ENCODE data around the gene SACS.

DNA sequence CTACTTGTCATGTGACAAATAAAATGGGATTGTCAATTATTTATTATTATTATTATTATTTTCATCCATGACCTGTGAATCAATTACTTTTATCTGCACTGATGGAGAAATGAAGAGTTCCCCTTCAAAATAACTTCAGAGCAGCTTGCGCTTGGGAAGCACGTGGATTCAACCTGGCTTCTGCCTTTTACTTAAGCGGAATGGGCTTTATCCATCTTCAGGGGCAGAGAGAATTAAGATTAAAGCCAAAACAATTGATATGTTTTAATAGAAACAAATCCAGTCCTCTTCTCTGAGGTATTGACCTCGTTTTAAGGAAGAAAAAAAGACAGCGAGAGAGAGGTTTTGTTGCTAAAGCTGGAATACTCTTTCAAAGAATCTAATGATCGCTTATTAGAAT, 876 bp downstream of the SACS start:
- no peak for TF ChIP-seq POLR2A (IDR thresholded peaks at IDR 0.05)
- no peak for TF ChIP-seq CTCF (IDR thresholded peaks at IDR 0.05)
